Ovary (tissue), 3 donors: ENCODE results near the gene ZNF322.
"Not testable (repeated sequence)": the region's sequence is repeated elsewhere in the genome, so short reads cannot be mapped to it uniquely, and the experiment has no call there.

ENCODE experiments used
- EP300 ChIP-seq: sonication (generic); formaldehyde crosslinking; IDR thresholded peaks from one replicate; pipeline ENCODE4 v1.6.1; 2017; ENCODE audit warnings: antibody characterized with exemption
- POLR2A ChIP-seq: fragments of 450-650 bp; IDR thresholded peaks from one replicate; pipeline ENCODE4 v1.6.1; 2017; ENCODE audit warnings: antibody characterized with exemption, mild to moderate bottlenecking, moderate library complexity
- TF ChIP-seq, protein P1 (sequence below), 3 donors: fragments of 450-650 bp in 2 of 3; fragments of 200-600 bp in 1 of 3; IDR thresholded peaks; one replicate each; pipeline versions ENCODE4 v1.5.1 to v1.8.0; 2016 to 2022; ENCODE audit warnings: antibody characterized with exemption in 3 of 3, mild to moderate bottlenecking in 1 of 3
- donor health status: DM: no; HTN: no; CAD: no.

DNA sequence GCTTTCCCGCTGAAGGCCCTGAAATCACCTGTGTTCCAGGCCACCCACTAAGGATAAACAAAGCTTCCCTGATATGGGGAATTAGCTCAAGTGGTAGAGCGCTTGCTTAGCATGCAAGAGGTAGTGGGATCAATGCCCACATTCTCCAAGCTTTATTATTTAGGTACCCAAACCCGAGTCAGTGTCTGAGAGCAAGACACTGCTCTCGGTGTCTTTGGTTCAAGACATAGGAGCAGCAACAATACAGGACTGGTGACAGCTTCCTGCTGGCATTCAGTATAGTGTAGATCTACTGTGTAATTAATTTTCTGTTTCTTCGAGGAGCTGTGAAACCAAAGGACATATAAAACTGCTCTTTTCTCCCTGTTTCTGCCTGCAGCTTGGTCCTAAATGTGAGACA, 13.7 kb upstream of the ZNF322 start:
- TF ChIP-seq, protein P1, sequence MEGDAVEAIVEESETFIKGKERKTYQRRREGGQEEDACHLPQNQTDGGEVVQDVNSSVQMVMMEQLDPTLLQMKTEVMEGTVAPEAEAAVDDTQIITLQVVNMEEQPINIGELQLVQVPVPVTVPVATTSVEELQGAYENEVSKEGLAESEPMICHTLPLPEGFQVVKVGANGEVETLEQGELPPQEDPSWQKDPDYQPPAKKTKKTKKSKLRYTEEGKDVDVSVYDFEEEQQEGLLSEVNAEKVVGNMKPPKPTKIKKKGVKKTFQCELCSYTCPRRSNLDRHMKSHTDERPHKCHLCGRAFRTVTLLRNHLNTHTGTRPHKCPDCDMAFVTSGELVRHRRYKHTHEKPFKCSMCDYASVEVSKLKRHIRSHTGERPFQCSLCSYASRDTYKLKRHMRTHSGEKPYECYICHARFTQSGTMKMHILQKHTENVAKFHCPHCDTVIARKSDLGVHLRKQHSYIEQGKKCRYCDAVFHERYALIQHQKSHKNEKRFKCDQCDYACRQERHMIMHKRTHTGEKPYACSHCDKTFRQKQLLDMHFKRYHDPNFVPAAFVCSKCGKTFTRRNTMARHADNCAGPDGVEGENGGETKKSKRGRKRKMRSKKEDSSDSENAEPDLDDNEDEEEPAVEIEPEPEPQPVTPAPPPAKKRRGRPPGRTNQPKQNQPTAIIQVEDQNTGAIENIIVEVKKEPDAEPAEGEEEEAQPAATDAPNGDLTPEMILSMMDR (IDR thresholded peaks at IDR 0.05), result not testable (repeated sequence)
- TF ChIP-seq POLR2A, EP300: not testable (repeated sequence)
